Neural progenitor cell (in vitro differentiated cells): ENCODE results near the gene TULP1. TPM values are rescaled to one million over a fixed set of nuclear protein-coding genes. Genes with fewer than 3 reads are reported as not detected.

ENCODE experiments used
- DNase-seq: peaks from one replicate; pipeline ENCODE4 v3.0.0-alpha.2; 2016; ENCODE audit warnings: low spot score
- H2AFZ ChIP-seq: fragments of 200-600 bp; sonication (generic); replicated peaks from 2 replicates; pipeline ENCODE4 v1.6.1; 2016; ENCODE audit warnings: antibody characterized with exemption
- H3F3A ChIP-seq: fragments of 200-600 bp; sonication (generic); 2 replicates; pipeline ENCODE4 v1.6.1; 2016; ENCODE audit warnings: antibody characterized with exemption, low read depth
- H3K27ac ChIP-seq: fragments of 200-600 bp; sonication (generic); 2 replicates; pipeline ENCODE4 v1.5.1; 2016; ENCODE audit warnings: mild to moderate bottlenecking
- H3K27me3 ChIP-seq: fragments of 200-600 bp; sonication (generic); 2 replicates; pipeline ENCODE4 v1.6.1; 2016; ENCODE audit warnings: mild to moderate bottlenecking, moderate library complexity
- H3K36me3 ChIP-seq: fragments of 200-600 bp; sonication (generic); 2 replicates; pipeline ENCODE4 v1.5.1; 2016
- H3K4me1 ChIP-seq: fragments of 200-600 bp; sonication (generic); 2 replicates; pipeline ENCODE4 v1.6.1; 2016; ENCODE audit warnings: mixed run types
- H3K4me2 ChIP-seq: fragments of 200-600 bp; sonication (generic); 2 replicates; pipeline ENCODE4 v1.6.1; 2016
- H3K4me3 ChIP-seq: fragments of 200-600 bp; sonication (generic); 2 replicates; pipeline ENCODE4 v1.5.1; 2016
- H3K79me2 ChIP-seq: fragments of 200-600 bp; sonication (generic); 2 replicates; pipeline ENCODE4 v1.6.1; 2016; ENCODE audit warnings: low read depth
- H3K9ac ChIP-seq: fragments of 200-600 bp; sonication (generic); 2 replicates; pipeline ENCODE4 v1.6.1; 2016
- H3K9me3 ChIP-seq: fragments of 200-600 bp; sonication (generic); 2 replicates; pipeline ENCODE4 v1.5.1; 2016; ENCODE audit warnings: low read depth
- H4K20me1 ChIP-seq: fragments of 200-600 bp; sonication (generic); 2 replicates; pipeline ENCODE4 v1.6.1; 2016; ENCODE audit warnings: low read depth
- H3K27ac Mint-ChIP-seq: 3 replicates; pipeline ENCODE4 v1.8.0; 2021; ENCODE audit warnings: mixed read lengths
- H3K27me3 Mint-ChIP-seq: 2 replicates; pipeline ENCODE4 v1.8.0; 2022; ENCODE audit warnings: low read depth, mild to moderate bottlenecking, inconsistent platforms, moderate library complexity, mixed read lengths; ENCODE audit not compliant: insufficient read depth
- H3K36me3 Mint-ChIP-seq: 3 replicates; pipeline ENCODE4 v1.8.0; 2021; ENCODE audit warnings: mixed read lengths
- H3K4me1 Mint-ChIP-seq: 3 replicates; pipeline ENCODE4 v1.8.0; 2021; ENCODE audit warnings: mixed read lengths
- H3K4me3 Mint-ChIP-seq: 3 replicates; pipeline ENCODE4 v1.8.0; 2021; ENCODE audit warnings: mild to moderate bottlenecking, moderate library complexity, mixed read lengths
- H3K9me3 Mint-ChIP-seq: 3 replicates; pipeline ENCODE4 v1.8.0; 2020; ENCODE audit warnings: mixed read lengths
- CTCF ChIP-seq: fragments of 200-600 bp; sonication (generic); IDR thresholded peaks from 2 replicates; pipeline ENCODE4 v1.5.1; 2017; ENCODE audit warnings: antibody characterized with exemption, mild to moderate bottlenecking
- EZH2 ChIP-seq: fragments of 200-600 bp; sonication (generic); IDR thresholded peaks from 2 replicates; pipeline ENCODE4 v1.6.1; 2017; ENCODE audit warnings: antibody characterized with exemption, mild to moderate bottlenecking, moderate library complexity
- EZH2phosphoT487 ChIP-seq: fragments of 200-600 bp; sonication (generic); IDR thresholded peaks from 2 replicates; pipeline ENCODE4 v1.6.1; 2017; ENCODE audit warnings: antibody characterized with exemption
- total RNA-seq: library from RNA; depleted of rRNA; stranded (reverse); fragments of >200 nt; gene quantifications from 2 replicates; pipeline ENCODE4 v1.2.3, GENCODE V29; 2015; ENCODE audit warnings: low replicate concordance

The TULP1 gene
- total RNA-seq, 1 donor from 2014 or later = not detected

- Histone ChIP-seq H3F3A (peaks cover 22% of the 10 kb centered on the region), H3K4me2 (peak overlapping the region; percentile 70), H3K4me3 (peak overlapping the region; percentile 14), H3K36me3 (no peaks in the 10 kb centered on the region), H2AFZ (no peak overlapping the region), H3K9ac (no peak overlapping the region), H3K9me3 (no peaks in the 10 kb centered on the region), H3K79me2 (no peaks in the 10 kb centered on the region), H3K27ac (no peak overlapping the region), H3K27me3 (no peaks in the 10 kb centered on the region), H4K20me1 (peaks cover 11% of the 10 kb centered on the region), H3K4me1 (peaks cover 24% of the 10 kb centered on the region)
- Mint-ChIP-seq H3K27me3 (peaks cover 11% of the 10 kb centered on the region), H3K4me3 (peak overlapping the region; percentile 62), H3K4me1 (peaks cover 34% of the 10 kb centered on the region), H3K36me3 (no peaks in the 10 kb centered on the region), H3K27ac (peak overlapping the region; percentile 98), H3K9me3 (no peaks in the 10 kb centered on the region)
- no peak for TF ChIP-seq CTCF
- TF ChIP-seq EZH2 = no peak
- no peak for TF ChIP-seq EZH2phosphoT487
- peak; percentile 83 for DNase-seq
These were observed 21.9 kb upstream of the TULP1 start for GRCh38 chr6:35534407-35535170.

- no peak overlapping the region for H3K9ac ChIP-seq
- peaks cover 11% of the 10 kb centered on the region for H4K20me1 ChIP-seq
- peaks cover 22% of the 10 kb centered on the region for H3F3A ChIP-seq
- H2AFZ ChIP-seq = no peak overlapping the region
- H3K4me2 ChIP-seq = peak overlapping the region; percentile 70
- no peak for DNase-seq
- H3K27me3 ChIP-seq = no peaks in the 10 kb centered on the region
- no peaks in the 10 kb centered on the region for H3K79me2 ChIP-seq
- Mint-ChIP-seq H3K4me1 (peaks cover 34% of the 10 kb centered on the region), H3K27me3 (peaks cover 11% of the 10 kb centered on the region), H3K9me3 (no peaks in the 10 kb centered on the region), H3K36me3 (no peaks in the 10 kb centered on the region), H3K27ac (peak overlapping the region; percentile 57), H3K4me3 (peak overlapping the region; percentile 62)
- H3K4me3 ChIP-seq = peak overlapping the region; percentile 14
- H3K36me3 ChIP-seq = no peaks in the 10 kb centered on the region
- no peaks in the 10 kb centered on the region for H3K9me3 ChIP-seq
- no peak overlapping the region for H3K27ac ChIP-seq
- TF ChIP-seq EZH2phosphoT487 (no peak), CTCF (no peak), EZH2 (no peak)
- peaks cover 24% of the 10 kb centered on the region for H3K4me1 ChIP-seq
These were observed 21.3 kb upstream of the TULP1 start for GRCh38 chr6:35533981-35534380.

- peaks cover 11% of the 10 kb centered on the region for H4K20me1 ChIP-seq
- no peak for DNase-seq
- H3K4me3 Mint-ChIP-seq = no peak overlapping the region
- no peaks in the 10 kb centered on the region for H3K36me3 ChIP-seq
- H3K27me3 ChIP-seq = no peaks in the 10 kb centered on the region
- H3K36me3 Mint-ChIP-seq = no peaks in the 10 kb centered on the region
- peaks cover 24% of the 10 kb centered on the region for H3K4me1 ChIP-seq
- no peak overlapping the region for H3K27ac Mint-ChIP-seq
- TF ChIP-seq EZH2 = no peak
- H3K9ac ChIP-seq = no peak overlapping the region
- no peaks in the 10 kb centered on the region for H3K9me3 ChIP-seq
- no peak overlapping the region for H2AFZ ChIP-seq
- no peak overlapping the region for H3K27ac ChIP-seq
- H3K4me3 ChIP-seq = no peak overlapping the region
- H3K79me2 ChIP-seq = no peaks in the 10 kb centered on the region
- peaks cover 9% of the 10 kb centered on the region for H3K27me3 Mint-ChIP-seq
- H3F3A ChIP-seq = peaks cover 22% of the 10 kb centered on the region
- no peak overlapping the region for H3K4me2 ChIP-seq
- H3K4me1 Mint-ChIP-seq = peaks cover 34% of the 10 kb centered on the region
- no peaks in the 10 kb centered on the region for H3K9me3 Mint-ChIP-seq
These were observed 19.4 kb upstream of the TULP1 start for GRCh38 chr6:35532126-35532525.

- Mint-ChIP-seq H3K9me3 (no peaks in the 10 kb centered on the region), H3K36me3 (no peaks in the 10 kb centered on the region), H3K4me3 (peak overlapping the region; percentile 3), H3K27me3 (no peaks in the 10 kb centered on the region), H3K4me1 (peaks cover 3% of the 10 kb centered on the region), H3K27ac (no peak overlapping the region)
- Histone ChIP-seq H3K36me3 (no peaks in the 10 kb centered on the region), H3K4me1 (peaks cover 11% of the 10 kb centered on the region), H3K9ac (no peak overlapping the region), H2AFZ (no peak overlapping the region), H3K27ac (no peak overlapping the region), H3K9me3 (no peaks in the 10 kb centered on the region), H3K27me3 (no peaks in the 10 kb centered on the region), H3K4me2 (no peak overlapping the region), H3F3A (peaks cover 7% of the 10 kb centered on the region), H3K79me2 (no peaks in the 10 kb centered on the region), H3K4me3 (no peak overlapping the region), H4K20me1 (no peaks in the 10 kb centered on the region)
- TF ChIP-seq EZH2phosphoT487 = no peak
- TF ChIP-seq CTCF = no peak
- TF ChIP-seq EZH2 = no peak
- no peak for DNase-seq
These were observed 11.8 kb upstream of the TULP1 start for GRCh38 chr6:35524380-35525020.
